Osteocyte (in vitro differentiated cells): ENCODE data around the gene TTC28. TPM values are rescaled to one million over a fixed set of nuclear protein-coding genes. Genes with fewer than 3 reads are reported as not detected.
A peak's percentile ranks its signal among the peaks of the same experiment; 100 is the strongest.

Source experiments
- DNase-seq: peaks from one replicate; pipeline ENCODE4 v3.0.0; 2021; ENCODE audit warnings: mixed read lengths; ENCODE audit not compliant: unreplicated experiment; ENCODE audit errors: extremely low spot score
- H3K27ac Mint-ChIP-seq: one replicate; pipeline ENCODE4 v1.8.0; 2021; ENCODE audit warnings: mild to moderate bottlenecking, mixed read lengths; ENCODE audit not compliant: unreplicated experiment
- H3K27me3 Mint-ChIP-seq: one replicate; pipeline ENCODE4 v1.8.0; 2021; ENCODE audit warnings: mixed read lengths; ENCODE audit not compliant: unreplicated experiment
- H3K36me3 Mint-ChIP-seq: one replicate; pipeline ENCODE4 v1.8.0; 2021; ENCODE audit warnings: mixed read lengths; ENCODE audit not compliant: unreplicated experiment
- H3K4me1 Mint-ChIP-seq: one replicate; pipeline ENCODE4 v1.8.0; 2021; ENCODE audit warnings: mixed read lengths; ENCODE audit not compliant: unreplicated experiment
- H3K4me3 Mint-ChIP-seq: one replicate; pipeline ENCODE4 v1.8.0; 2021; ENCODE audit warnings: mild to moderate bottlenecking, moderate library complexity, mixed read lengths; ENCODE audit not compliant: unreplicated experiment
- H3K9me3 Mint-ChIP-seq: one replicate; pipeline ENCODE4 v1.8.0; 2021; ENCODE audit warnings: mixed read lengths; ENCODE audit not compliant: unreplicated experiment
- total RNA-seq: library from RNA; stranded (reverse); gene quantifications from 2 replicates; pipeline ENCODE4 v1.2.1, GENCODE V29; 2021
- TF ChIP-seq, protein P1 (sequence below): fragments of 200-600 bp; sonication (generic); IDR thresholded peaks from 2 replicates; pipeline ENCODE4 v1.5.0; 2021; ENCODE audit warnings: antibody characterized with exemption, mild to moderate bottlenecking, moderate library complexity

The TTC28 gene
- total RNA-seq, 1 donor from 2014 or later, result 70.3 TPM

DNA sequence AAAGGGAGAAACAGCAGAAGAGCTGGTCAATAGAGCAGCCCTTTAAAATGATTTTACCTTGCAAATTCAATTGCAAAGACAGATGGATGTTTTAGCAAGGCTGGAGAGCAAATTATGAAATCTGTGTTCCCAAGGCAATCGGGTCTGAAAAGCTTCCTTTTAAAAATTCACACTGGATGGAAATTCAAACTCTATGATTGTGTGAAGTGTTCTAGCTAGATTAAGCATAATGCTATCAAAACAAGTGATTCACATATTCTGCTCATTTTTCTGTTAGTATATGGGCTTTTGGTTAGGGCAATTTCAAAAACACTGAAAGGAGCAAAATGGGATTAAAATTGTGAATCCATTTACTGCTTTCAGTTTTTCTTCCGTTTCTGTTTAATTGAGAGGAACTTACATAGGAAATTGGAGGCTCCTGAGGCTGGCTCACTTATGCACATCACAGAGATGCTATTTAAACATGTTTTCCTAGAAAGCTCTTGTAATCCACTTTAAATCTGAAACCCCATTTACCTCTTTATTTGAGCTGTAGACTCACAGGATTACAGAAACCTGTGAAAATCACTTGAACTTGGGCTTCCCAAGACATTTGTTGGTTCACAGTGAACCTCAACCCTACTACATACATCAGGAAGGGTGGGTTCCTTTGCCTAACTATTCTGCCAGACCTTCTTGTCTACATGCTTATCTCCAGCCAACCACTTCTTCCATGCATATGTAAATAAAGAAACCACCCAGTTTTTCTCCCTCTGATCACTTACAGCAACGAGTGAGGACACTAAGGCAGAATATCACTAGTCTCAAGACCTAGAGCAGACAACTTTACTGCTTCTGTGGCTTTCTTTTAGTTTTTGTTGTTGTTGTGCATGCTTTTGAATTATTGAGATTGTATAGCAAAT lies 558.7 kb downstream of the TTC28 start:
- Mint-ChIP-seq H3K9me3 (no peaks in the 10 kb centered on the region), H3K27ac (no peak overlapping the region), H3K36me3 (no peaks in the 10 kb centered on the region), H3K27me3 (no peaks in the 10 kb centered on the region), H3K4me1 (peaks cover 32% of the 10 kb centered on the region), H3K4me3 (no peak overlapping the region)
- TF ChIP-seq, protein P1, sequence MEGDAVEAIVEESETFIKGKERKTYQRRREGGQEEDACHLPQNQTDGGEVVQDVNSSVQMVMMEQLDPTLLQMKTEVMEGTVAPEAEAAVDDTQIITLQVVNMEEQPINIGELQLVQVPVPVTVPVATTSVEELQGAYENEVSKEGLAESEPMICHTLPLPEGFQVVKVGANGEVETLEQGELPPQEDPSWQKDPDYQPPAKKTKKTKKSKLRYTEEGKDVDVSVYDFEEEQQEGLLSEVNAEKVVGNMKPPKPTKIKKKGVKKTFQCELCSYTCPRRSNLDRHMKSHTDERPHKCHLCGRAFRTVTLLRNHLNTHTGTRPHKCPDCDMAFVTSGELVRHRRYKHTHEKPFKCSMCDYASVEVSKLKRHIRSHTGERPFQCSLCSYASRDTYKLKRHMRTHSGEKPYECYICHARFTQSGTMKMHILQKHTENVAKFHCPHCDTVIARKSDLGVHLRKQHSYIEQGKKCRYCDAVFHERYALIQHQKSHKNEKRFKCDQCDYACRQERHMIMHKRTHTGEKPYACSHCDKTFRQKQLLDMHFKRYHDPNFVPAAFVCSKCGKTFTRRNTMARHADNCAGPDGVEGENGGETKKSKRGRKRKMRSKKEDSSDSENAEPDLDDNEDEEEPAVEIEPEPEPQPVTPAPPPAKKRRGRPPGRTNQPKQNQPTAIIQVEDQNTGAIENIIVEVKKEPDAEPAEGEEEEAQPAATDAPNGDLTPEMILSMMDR, result no peak
- no peak for DNase-seq

GRCh38 chr22:28118957-28119631 lies 560.5 kb downstream of the TTC28 start:
- TF ChIP-seq, protein P1, result no peak
- Mint-ChIP-seq H3K27me3 (no peaks in the 10 kb centered on the region), H3K4me1 (peaks cover 28% of the 10 kb centered on the region), H3K27ac (no peak overlapping the region), H3K9me3 (no peaks in the 10 kb centered on the region), H3K4me3 (no peak overlapping the region), H3K36me3 (no peaks in the 10 kb centered on the region)
- DNase-seq, result no peak

GRCh38 chr22:28116219-28116673 lies 563.4 kb downstream of the TTC28 start:
- Mint-ChIP-seq H3K27me3 (no peaks in the 10 kb centered on the region), H3K9me3 (no peaks in the 10 kb centered on the region), H3K27ac (peak overlapping the region; percentile 76)

GRCh38 chr22:28115426-28115825 lies 564.2 kb downstream of the TTC28 start:
- Mint-ChIP-seq H3K4me1 (peaks cover 43% of the 10 kb centered on the region), H3K4me3 (no peak overlapping the region), H3K27ac (no peak overlapping the region), H3K27me3 (no peaks in the 10 kb centered on the region), H3K36me3 (no peaks in the 10 kb centered on the region), H3K9me3 (no peaks in the 10 kb centered on the region)
- no peak for DNase-seq
- TF ChIP-seq, protein P1, result no peak

More at GRCh38 chr22:28116219-28116673, 563.4 kb downstream of the TTC28 start:
- H3K4me1 Mint-ChIP-seq, result peaks cover 48% of the 10 kb centered on the region
- DNase-seq, result no peak
- H3K4me3 Mint-ChIP-seq, result no peak overlapping the region
- TF ChIP-seq, protein P1, result no peak
- no peaks in the 10 kb centered on the region for H3K36me3 Mint-ChIP-seq

DNA sequence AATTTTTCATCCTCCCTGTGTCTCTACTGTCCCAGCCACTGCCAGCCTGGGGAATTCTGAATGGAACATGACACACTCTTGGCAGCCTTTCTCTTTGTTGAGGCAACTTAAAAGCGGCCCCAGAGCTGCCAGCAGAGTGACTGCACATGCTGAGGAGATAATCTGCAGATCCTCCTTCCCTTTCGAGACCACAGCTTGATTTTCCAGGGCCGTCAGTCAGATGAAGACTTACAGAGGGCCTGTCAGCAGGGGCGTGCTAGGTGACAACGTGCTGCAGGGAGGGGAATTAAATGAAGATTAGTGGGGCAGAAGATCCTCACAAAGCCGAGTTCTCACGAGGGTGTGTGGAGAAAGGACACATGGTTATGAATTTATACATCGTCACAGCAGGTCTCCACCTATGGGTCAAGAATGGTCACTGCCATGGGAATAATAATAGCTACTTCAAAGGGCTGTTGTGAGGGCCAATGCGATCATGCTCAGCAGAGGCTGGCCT lies 567.0 kb downstream of the TTC28 start:
- Mint-ChIP-seq H3K4me1 (peaks cover 41% of the 10 kb centered on the region), H3K36me3 (peaks cover 6% of the 10 kb centered on the region), H3K27me3 (no peaks in the 10 kb centered on the region), H3K4me3 (no peak overlapping the region), H3K27ac (peak overlapping the region; percentile 4), H3K9me3 (no peaks in the 10 kb centered on the region)
- TF ChIP-seq, protein P1, result peak; percentile 42
- no peak for DNase-seq
